Smooth muscle cell (in vitro differentiated cells): ENCODE measurements around the gene VASH2. TPM values are rescaled to one million over a fixed set of nuclear protein-coding genes. Genes with fewer than 3 reads are reported as not detected.
"Not testable (repeated sequence)": the region's sequence is repeated elsewhere in the genome, so short reads cannot be mapped to it uniquely, and the experiment has no call there.

ENCODE experiments used
- DNase-seq: peaks from one replicate; lab custom pipeline; 2025; ENCODE audit not compliant: unreplicated experiment; lab: John Stamatoyannopoulos, UW
- H2AFZ ChIP-seq: fragments of 200-600 bp; sonication (generic); 2 replicates; pipeline ENCODE4 v1.6.0; 2016; ENCODE audit warnings: antibody characterized with exemption, low read depth, mild to moderate bottlenecking
- H3F3A ChIP-seq: fragments of 200-600 bp; sonication (generic); 2 replicates; pipeline ENCODE4 v1.6.0; 2017; ENCODE audit warnings: antibody characterized with exemption, low read depth
- H3K27ac ChIP-seq: fragments of 200-600 bp; sonication (generic); 2 replicates; pipeline ENCODE4 v1.5.1; 2016; ENCODE audit warnings: low read depth, mild to moderate bottlenecking
- H3K27me3 ChIP-seq: fragments of 200-600 bp; sonication (generic); 2 replicates; pipeline ENCODE4 v1.6.1; 2016; ENCODE audit warnings: low read depth, mild to moderate bottlenecking
- H3K36me3 ChIP-seq: fragments of 200-600 bp; sonication (generic); 2 replicates; pipeline ENCODE4 v1.5.1; 2016; ENCODE audit warnings: low read depth
- H3K4me1 ChIP-seq: fragments of 200-600 bp; sonication (generic); 2 replicates; pipeline ENCODE4 v1.5.1; 2016; ENCODE audit warnings: low read depth
- H3K4me2 ChIP-seq: fragments of 200-600 bp; sonication (generic); 2 replicates; pipeline ENCODE4 v1.6.0; 2016; ENCODE audit warnings: mild to moderate bottlenecking
- H3K4me3 ChIP-seq: fragments of 200-600 bp; sonication (generic); 2 replicates; pipeline ENCODE4 v1.5.1; 2016; ENCODE audit warnings: mild to moderate bottlenecking
- H3K79me2 ChIP-seq: fragments of 200-600 bp; sonication (generic); 2 replicates; pipeline ENCODE4 v1.6.0; 2016; ENCODE audit warnings: low read depth, mild to moderate bottlenecking
- H3K9ac ChIP-seq: fragments of 200-600 bp; sonication (generic); 2 replicates; pipeline ENCODE4 v1.6.0; 2016; ENCODE audit warnings: low read depth
- H3K9me3 ChIP-seq: fragments of 200-600 bp; sonication (generic); replicated peaks from 2 replicates; pipeline ENCODE4 v1.5.1; 2016; ENCODE audit warnings: low read depth
- H4K20me1 ChIP-seq: fragments of 200-600 bp; sonication (generic); 2 replicates; pipeline ENCODE4 v1.6.0; 2016; ENCODE audit warnings: low read depth
- CTCF ChIP-seq: fragments of 200-600 bp; sonication (generic); IDR thresholded peaks from 2 replicates; pipeline ENCODE4 v1.5.1; 2017; ENCODE audit warnings: borderline replicate concordance, mild to moderate bottlenecking, antibody characterized with exemption; ENCODE audit not compliant: insufficient read depth, poor library complexity, severe bottlenecking
- WGBS: methylation state at CpG from one replicate; pipeline ENCODE4 v1.1.7; 2016; ENCODE audit warnings: low lambda C conversion rate; 5-methylcytosine and 5-hydroxymethylcytosine counted together
- polyA plus RNA-seq: library from polyadenylated mRNA; unstranded; fragments of >200 nt; fragmentation: Nextera tagmentation; extraction: Ambion mirVana; gene quantifications from 2 replicates; pipeline ENCODE4 v1.2.1, GENCODE V29; 2016
- total RNA-seq: library from RNA; depleted of rRNA; stranded (reverse); fragments of >200 nt; gene quantifications from 2 replicates; pipeline ENCODE4 v1.2.3, GENCODE V29; 2014

The VASH2 gene
- total and polyA plus RNA-seq, 2 experiments from 2014 or later, result 6.9 to 16.0 TPM

- H3K4me1 ChIP-seq, result no peaks in the 10 kb centered on the region
- H3K79me2 ChIP-seq, result no peaks in the 10 kb centered on the region
- no peak overlapping the region for H3K9ac ChIP-seq
- H3K27me3 ChIP-seq, result no peaks in the 10 kb centered on the region
- H3F3A ChIP-seq, result no peaks in the 10 kb centered on the region
- no peak for TF ChIP-seq CTCF
- H3K36me3 ChIP-seq, result no peaks in the 10 kb centered on the region
- no peak for DNase-seq
- H3K4me3 ChIP-seq, result no peak overlapping the region
- H3K27ac ChIP-seq, result no peak overlapping the region
- no peak overlapping the region for H2AFZ ChIP-seq
- H3K4me2 ChIP-seq, result no peak overlapping the region
- WGBS, result 97% methylated on average over 3 of the region's 3 CpGs
- H3K9me3 ChIP-seq, result no peaks in the 10 kb centered on the region
- no peaks in the 10 kb centered on the region for H4K20me1 ChIP-seq
These were observed 69.7 kb downstream of the VASH2 start for GRCh38 chr1:213020016-213020415.

- not testable (repeated sequence) for H3K4me3 ChIP-seq, H2AFZ ChIP-seq, H3K4me1 ChIP-seq, H3K27me3 ChIP-seq, H3K9me3 ChIP-seq, H4K20me1 ChIP-seq, DNase-seq, H3K4me2 ChIP-seq, H3K36me3 ChIP-seq, H3K79me2 ChIP-seq, H3K9ac ChIP-seq, H3K27ac ChIP-seq, H3F3A ChIP-seq
- WGBS, result 92% methylated on average over 3 of the region's 3 CpGs
These were observed 76.7 kb downstream of the VASH2 start for GRCh38 chr1:213027024-213027423.

GRCh38 chr1:213032651-213033050 lies 82.3 kb downstream of the VASH2 start:
- Histone ChIP-seq H3K4me1 (no peaks in the 10 kb centered on the region), H3K79me2 (no peaks in the 10 kb centered on the region), H3K27me3 (no peaks in the 10 kb centered on the region), H3K27ac (no peak overlapping the region), H3K9ac (no peak overlapping the region), H3K4me2 (no peak overlapping the region), H3K9me3 (no peaks in the 10 kb centered on the region), H3K36me3 (no peaks in the 10 kb centered on the region), H4K20me1 (no peaks in the 10 kb centered on the region), H3F3A (no peaks in the 10 kb centered on the region), H2AFZ (no peak overlapping the region), H3K4me3 (no peak overlapping the region)
- TF ChIP-seq CTCF, result no peak
- DNase-seq, result no peak

- no peaks in the 10 kb centered on the region for H4K20me1 ChIP-seq
- no peaks in the 10 kb centered on the region for H3K27me3 ChIP-seq
- H3K4me1 ChIP-seq, result no peaks in the 10 kb centered on the region
- H3K79me2 ChIP-seq, result no peaks in the 10 kb centered on the region
- H3K36me3 ChIP-seq, result no peaks in the 10 kb centered on the region
- no peak overlapping the region for H3K9ac ChIP-seq
- 100% methylated on average over 1 of the region's 1 CpG for WGBS
- no peak overlapping the region for H3K27ac ChIP-seq
- no peak for DNase-seq
- no peak for TF ChIP-seq CTCF
- H3K9me3 ChIP-seq, result no peaks in the 10 kb centered on the region
- no peak overlapping the region for H3K4me3 ChIP-seq
- H2AFZ ChIP-seq, result no peak overlapping the region
- H3K4me2 ChIP-seq, result no peak overlapping the region
- no peaks in the 10 kb centered on the region for H3F3A ChIP-seq
These were observed 84.4 kb downstream of the VASH2 start for GRCh38 chr1:213034713-213035112.
